SK-N-SH (cell line): Measurements from ENCODE around the gene PDGFRA. TPM values are rescaled to one million over a fixed set of nuclear protein-coding genes. Genes with fewer than 3 reads are reported as not detected.

Source experiments
- CTCF ChIA-PET: fragments of 300-600, 350-600 bp; formaldehyde crosslinking; extraction: SDS; loops from one replicate; lab custom pipeline; 2021; lab: Yijun Ruan, JAX
- POLR2A ChIA-PET: fragments of 350-600 bp; sonication (Branson Sonifier 250); formaldehyde crosslinking; extraction: SDS; loops from one replicate; lab custom pipeline; 2020; ENCODE audit warnings: antibody characterized with exemption, inconsistent platforms; lab: Yijun Ruan, JAX
- DNase-seq: peaks from one replicate; pipeline ENCODE4 v3.0.0; 2012
- H2AFZ ChIP-seq: fragments of 200-600 bp; sonication (generic); 2 replicates; pipeline ENCODE4 v1.8.1; 2016; ENCODE audit warnings: antibody characterized with exemption, mild to moderate bottlenecking, low read depth
- H3F3A ChIP-seq: fragments of 200-600 bp; sonication (generic); replicated peaks from 2 replicates; pipeline ENCODE3; 2016; ENCODE audit warnings: antibody characterized with exemption, mild to moderate bottlenecking; ENCODE audit not compliant: insufficient read depth
- H3K27ac ChIP-seq, 2 experiments: fragments of 200-500 bp in 1 of 2; fragments of 200-600 bp in 1 of 2; sonication (Bioruptor generic) in 1 of 2; sonication (generic), shearing (Covaris generic) in 1 of 2; 2 replicates each; pipeline versions ENCODE4 v1.5.1 to v1.6.1; 2014 to 2016; ENCODE audit warnings: low read depth in 2 of 2, inconsistent platforms in 1 of 2, low read length in 1 of 2, mild to moderate bottlenecking in 1 of 2, mixed read lengths in 1 of 2
- H3K27me3 ChIP-seq: fragments of 200-600 bp; sonication (generic), shearing (Covaris generic); 2 replicates; pipeline ENCODE4 v1.6.1; 2016; ENCODE audit warnings: mixed run types; ENCODE audit not compliant: insufficient read depth
- H3K36me3 ChIP-seq, 2 experiments: fragments of 200-500 bp in 1 of 2; fragments of 200-600 bp in 1 of 2; sonication (Bioruptor generic) in 1 of 2; sonication (generic) in 1 of 2; replicated peaks in 1 of 2; 2 replicates each; pipeline versions ENCODE3 to v1.5.1; 2014 to 2016; ENCODE audit warnings: low read length in 1 of 2, mild to moderate bottlenecking in 1 of 2; ENCODE audit not compliant: insufficient read depth in 2 of 2, control insufficient read depth in 1 of 2
- H3K4me1 ChIP-seq, 2 experiments: fragments of 200-500 bp in 1 of 2; fragments of 200-600 bp in 1 of 2; sonication (Bioruptor generic) in 1 of 2; sonication (generic), shearing (Covaris generic) in 1 of 2; 2 replicates each; pipeline versions ENCODE4 v1.5.1 to v1.6.1; 2014 to 2016; ENCODE audit warnings: low read depth in 1 of 2, low read length in 1 of 2, mixed run types in 1 of 2; ENCODE audit not compliant: insufficient read depth in 2 of 2, control insufficient read depth in 1 of 2
- H3K4me2 ChIP-seq: fragments of 200-600 bp; sonication (generic), shearing (Covaris generic); 2 replicates; pipeline ENCODE4 v1.6.1; 2017; ENCODE audit warnings: mixed run types
- H3K4me3 ChIP-seq, 2 experiments: fragments of 200-500 bp in 1 of 2; fragments of 200-600 bp in 1 of 2; sonication (Bioruptor generic) in 1 of 2; sonication (generic), shearing (Covaris generic) in 1 of 2; 2 replicates each; pipeline versions ENCODE4 v1.5.1 to v1.8.1; 2014 to 2016; ENCODE audit warnings: low read depth in 2 of 2, inconsistent platforms in 1 of 2, low read length in 1 of 2, mild to moderate bottlenecking in 1 of 2, mixed read lengths in 1 of 2, moderate library complexity in 1 of 2
- H3K79me2 ChIP-seq: fragments of 200-600 bp; sonication (generic); 2 replicates; pipeline ENCODE4 v1.8.1; 2017; ENCODE audit warnings: mild to moderate bottlenecking; ENCODE audit not compliant: insufficient read depth
- H3K9ac ChIP-seq: fragments of 200-600 bp; sonication (generic); 2 replicates; pipeline ENCODE4 v1.6.1; 2017; ENCODE audit warnings: mixed run types
- H3K9me2 ChIP-seq: fragments of 200-600 bp; sonication (generic); 2 replicates; pipeline ENCODE4 v1.6.1; 2017; ENCODE audit warnings: mixed run types
- H3K9me3 ChIP-seq: fragments of 200-600 bp; sonication (generic); 2 replicates; pipeline ENCODE4 v1.6.1; 2017; ENCODE audit warnings: mixed run types, mild to moderate bottlenecking, moderate library complexity
- H4K20me1 ChIP-seq: fragments of 200-600 bp; sonication (generic); 2 replicates; pipeline ENCODE4 v1.6.1; 2017; ENCODE audit warnings: mild to moderate bottlenecking, mixed run types; ENCODE audit not compliant: insufficient read depth
- EZH2phosphoT487 ChIP-seq: fragments of 200-600 bp; sonication (generic); IDR thresholded peaks from 2 replicates; pipeline ENCODE4 v1.6.1; 2017; ENCODE audit warnings: low read depth, mixed run types, mild to moderate bottlenecking, antibody characterized with exemption, moderate library complexity, borderline replicate concordance
- FOXJ3 ChIP-seq: sonication (generic); formaldehyde crosslinking; IDR thresholded peaks from 2 replicates; pipeline ENCODE4 v1.5.1; 2020; ENCODE audit warnings: mild to moderate bottlenecking, missing genetic modification reagents
- FOXM1 ChIP-seq: IDR thresholded peaks from 2 replicates; pipeline ENCODE4 v1.4.0; 2012; ENCODE audit warnings: low read depth, mild to moderate bottlenecking
- GABPA ChIP-seq: IDR thresholded peaks from 2 replicates; pipeline ENCODE4 v1.4.0; 2012; ENCODE audit warnings: low read depth, mild to moderate bottlenecking
- NFIC ChIP-seq: IDR thresholded peaks from 2 replicates; pipeline ENCODE4 v1.4.0; 2012; ENCODE audit warnings: borderline replicate concordance
- NRF1 ChIP-seq: IDR thresholded peaks from 2 replicates; pipeline ENCODE4 v1.6.1; 2012; ENCODE audit warnings: low read depth, mild to moderate bottlenecking, low read length
- RCOR1 ChIP-seq: fragments of 150-350 bp; IDR thresholded peaks from 2 replicates; pipeline ENCODE4 v1.6.1; 2017; ENCODE audit warnings: antibody characterized with exemption, low read length
- RFX5 ChIP-seq: IDR thresholded peaks from 2 replicates; pipeline ENCODE4 v1.6.1; 2012; ENCODE audit warnings: mild to moderate bottlenecking, improper control_type of control experiment, low read length
- RXRA ChIP-seq: IDR thresholded peaks from 2 replicates; pipeline ENCODE4 v1.4.0; 2012; ENCODE audit warnings: low read depth, mild to moderate bottlenecking, borderline replicate concordance
- YY1 ChIP-seq: IDR thresholded peaks from 2 replicates; pipeline ENCODE4 v1.4.0; 2012; ENCODE audit warnings: low read depth, mild to moderate bottlenecking
- WGBS: methylation state at CpG from one replicate; pipeline ENCODE4 v1.1.6; 2017; ENCODE audit warnings: low lambda C conversion rate; 5-methylcytosine and 5-hydroxymethylcytosine counted together
- polyA plus RNA-seq, 3 experiments: library from polyadenylated mRNA; depleted of rRNA; stranded (reverse); fragments of >200 nt; gene quantifications; 2 replicates each; pipeline ENCODE4 v1.2.3, GENCODE V29; 2012
- TF ChIP-seq, protein P1 (sequence below): fragments of 200-600 bp; sonication (generic); IDR thresholded peaks from 2 replicates; pipeline ENCODE4 v1.6.1; 2017; ENCODE audit warnings: antibody characterized with exemption, mild to moderate bottlenecking, moderate library complexity
- TF ChIP-seq, protein P2 (sequence below): IDR thresholded peaks from 2 replicates; pipeline ENCODE4; 2012
- TF ChIP-seq, protein P3 (sequence below): IDR thresholded peaks from 2 replicates; pipeline ENCODE4 v1.4.0; 2012; ENCODE audit warnings: low read depth, borderline replicate concordance
- TF ChIP-seq, protein P4 (sequence below): IDR thresholded peaks from 2 replicates; pipeline ENCODE4 v1.4.0; 2012; ENCODE audit warnings: low read depth
- TF ChIP-seq, protein P5 (sequence below): IDR thresholded peaks from 2 replicates; pipeline ENCODE4 v1.4.0; 2012; ENCODE audit warnings: low read depth, borderline replicate concordance
- TF ChIP-seq, protein P6 (sequence below): fragments of 150-350 bp; IDR thresholded peaks from 2 replicates; pipeline ENCODE4 v1.6.1; 2017; ENCODE audit warnings: antibody characterized with exemption, low read length, low read depth, borderline replicate concordance

The PDGFRA gene
- polyA plus RNA-seq, 1 of the 3 experiments (the other 2 are of a cell fraction): 25.3 TPM

DNA sequence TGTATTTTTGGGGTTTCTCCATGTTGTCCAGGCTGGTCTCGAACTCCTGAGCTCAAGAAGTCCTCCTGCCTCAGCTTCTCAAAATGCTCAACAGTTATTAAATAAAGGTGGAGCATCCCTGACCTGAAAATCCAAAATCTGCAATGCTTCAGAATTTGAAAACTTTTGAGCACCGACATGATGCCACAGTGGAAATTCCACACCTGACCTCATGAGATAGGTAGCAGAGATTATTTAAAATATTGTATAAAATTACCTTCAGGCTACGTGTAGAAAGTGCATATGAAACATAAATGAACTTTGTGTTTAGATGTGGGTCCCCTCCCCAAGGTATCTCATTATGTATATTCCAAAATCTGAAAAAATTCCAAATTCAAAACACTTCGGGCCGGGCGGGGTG lies 42.7 kb upstream of the PDGFRA start (continued):
- TF ChIP-seq RCOR1: no peak
- no peak for TF ChIP-seq RFX5
- no peak for TF ChIP-seq FOXM1

DNA sequence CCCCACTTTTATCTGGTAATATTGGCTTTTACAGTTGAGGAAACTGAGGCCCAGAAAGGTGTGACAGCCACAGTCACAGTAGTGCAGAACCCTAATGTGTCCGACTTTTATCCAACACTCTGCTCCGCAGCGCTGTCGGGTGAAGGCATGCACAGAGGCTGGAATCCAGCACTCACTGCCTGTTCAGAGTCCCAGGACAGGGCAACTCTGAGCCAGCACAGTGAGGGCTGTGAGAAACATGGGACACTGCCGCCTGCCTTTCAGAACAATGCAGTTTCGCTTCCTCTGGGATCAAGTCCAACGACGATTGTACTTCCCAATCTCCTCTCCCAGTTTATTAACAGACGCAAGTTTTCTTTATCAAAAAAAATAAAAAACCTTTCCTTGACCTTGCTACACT lies 41.9 kb upstream of the PDGFRA start:
- no peak for DNase-seq

More for the DNA sequence above, 41.9 kb upstream of the PDGFRA start:
- Histone ChIP-seq H3F3A (peaks cover 7% of the 10 kb centered on the region), H3K27ac (no peak overlapping the region), H3K79me2 (no peaks in the 10 kb centered on the region), H3K4me1 (no peaks in the 10 kb centered on the region), H3K36me3 (no peaks in the 10 kb centered on the region), H2AFZ (no peak overlapping the region), H3K9me2 (no peaks in the 10 kb centered on the region), H3K27me3 (no peaks in the 10 kb centered on the region), H3K4me2 (no peak overlapping the region), H4K20me1 (no peaks in the 10 kb centered on the region), H3K9ac (no peak overlapping the region), H3K4me3 (no peak overlapping the region), H3K9me3 (no peaks in the 10 kb centered on the region)
- CTCF ChIA-PET: no interaction called here
- POLR2A ChIA-PET: no interaction called here
- WGBS: 96% methylated on average over 9 of the region's 9 CpGs
- TF ChIP-seq, protein P1, sequence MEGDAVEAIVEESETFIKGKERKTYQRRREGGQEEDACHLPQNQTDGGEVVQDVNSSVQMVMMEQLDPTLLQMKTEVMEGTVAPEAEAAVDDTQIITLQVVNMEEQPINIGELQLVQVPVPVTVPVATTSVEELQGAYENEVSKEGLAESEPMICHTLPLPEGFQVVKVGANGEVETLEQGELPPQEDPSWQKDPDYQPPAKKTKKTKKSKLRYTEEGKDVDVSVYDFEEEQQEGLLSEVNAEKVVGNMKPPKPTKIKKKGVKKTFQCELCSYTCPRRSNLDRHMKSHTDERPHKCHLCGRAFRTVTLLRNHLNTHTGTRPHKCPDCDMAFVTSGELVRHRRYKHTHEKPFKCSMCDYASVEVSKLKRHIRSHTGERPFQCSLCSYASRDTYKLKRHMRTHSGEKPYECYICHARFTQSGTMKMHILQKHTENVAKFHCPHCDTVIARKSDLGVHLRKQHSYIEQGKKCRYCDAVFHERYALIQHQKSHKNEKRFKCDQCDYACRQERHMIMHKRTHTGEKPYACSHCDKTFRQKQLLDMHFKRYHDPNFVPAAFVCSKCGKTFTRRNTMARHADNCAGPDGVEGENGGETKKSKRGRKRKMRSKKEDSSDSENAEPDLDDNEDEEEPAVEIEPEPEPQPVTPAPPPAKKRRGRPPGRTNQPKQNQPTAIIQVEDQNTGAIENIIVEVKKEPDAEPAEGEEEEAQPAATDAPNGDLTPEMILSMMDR: no peak
- TF ChIP-seq, protein P2, sequence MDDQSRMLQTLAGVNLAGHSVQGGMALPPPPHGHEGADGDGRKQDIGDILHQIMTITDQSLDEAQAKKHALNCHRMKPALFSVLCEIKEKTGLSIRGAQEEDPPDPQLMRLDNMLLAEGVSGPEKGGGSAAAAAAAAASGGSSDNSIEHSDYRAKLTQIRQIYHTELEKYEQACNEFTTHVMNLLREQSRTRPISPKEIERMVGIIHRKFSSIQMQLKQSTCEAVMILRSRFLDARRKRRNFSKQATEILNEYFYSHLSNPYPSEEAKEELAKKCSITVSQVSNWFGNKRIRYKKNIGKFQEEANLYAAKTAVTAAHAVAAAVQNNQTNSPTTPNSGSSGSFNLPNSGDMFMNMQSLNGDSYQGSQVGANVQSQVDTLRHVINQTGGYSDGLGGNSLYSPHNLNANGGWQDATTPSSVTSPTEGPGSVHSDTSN: no peak
- TF ChIP-seq, protein P3, sequence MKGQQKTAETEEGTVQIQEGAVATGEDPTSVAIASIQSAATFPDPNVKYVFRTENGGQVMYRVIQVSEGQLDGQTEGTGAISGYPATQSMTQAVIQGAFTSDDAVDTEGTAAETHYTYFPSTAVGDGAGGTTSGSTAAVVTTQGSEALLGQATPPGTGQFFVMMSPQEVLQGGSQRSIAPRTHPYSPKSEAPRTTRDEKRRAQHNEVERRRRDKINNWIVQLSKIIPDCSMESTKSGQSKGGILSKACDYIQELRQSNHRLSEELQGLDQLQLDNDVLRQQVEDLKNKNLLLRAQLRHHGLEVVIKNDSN: no peak
- TF ChIP-seq RXRA: no peak
- TF ChIP-seq GABPA: no peak
- TF ChIP-seq, protein P4, sequence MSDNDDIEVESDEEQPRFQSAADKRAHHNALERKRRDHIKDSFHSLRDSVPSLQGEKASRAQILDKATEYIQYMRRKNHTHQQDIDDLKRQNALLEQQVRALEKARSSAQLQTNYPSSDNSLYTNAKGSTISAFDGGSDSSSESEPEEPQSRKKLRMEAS: no peak
- no peak for TF ChIP-seq FOXJ3 (CRISPR knock-in tag)
- TF ChIP-seq NRF1: no peak
- TF ChIP-seq YY1: no peak
- TF ChIP-seq, protein P5, sequence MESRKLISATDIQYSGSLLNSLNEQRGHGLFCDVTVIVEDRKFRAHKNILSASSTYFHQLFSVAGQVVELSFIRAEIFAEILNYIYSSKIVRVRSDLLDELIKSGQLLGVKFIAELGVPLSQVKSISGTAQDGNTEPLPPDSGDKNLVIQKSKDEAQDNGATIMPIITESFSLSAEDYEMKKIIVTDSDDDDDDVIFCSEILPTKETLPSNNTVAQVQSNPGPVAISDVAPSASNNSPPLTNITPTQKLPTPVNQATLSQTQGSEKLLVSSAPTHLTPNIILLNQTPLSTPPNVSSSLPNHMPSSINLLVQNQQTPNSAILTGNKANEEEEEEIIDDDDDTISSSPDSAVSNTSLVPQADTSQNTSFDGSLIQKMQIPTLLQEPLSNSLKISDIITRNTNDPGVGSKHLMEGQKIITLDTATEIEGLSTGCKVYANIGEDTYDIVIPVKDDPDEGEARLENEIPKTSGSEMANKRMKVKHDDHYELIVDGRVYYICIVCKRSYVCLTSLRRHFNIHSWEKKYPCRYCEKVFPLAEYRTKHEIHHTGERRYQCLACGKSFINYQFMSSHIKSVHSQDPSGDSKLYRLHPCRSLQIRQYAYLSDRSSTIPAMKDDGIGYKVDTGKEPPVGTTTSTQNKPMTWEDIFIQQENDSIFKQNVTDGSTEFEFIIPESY: no peak
- no peak for TF ChIP-seq NFIC
- TF ChIP-seq EZH2phosphoT487: no peak
- no peak for TF ChIP-seq FOXM1
- TF ChIP-seq, protein P6, sequence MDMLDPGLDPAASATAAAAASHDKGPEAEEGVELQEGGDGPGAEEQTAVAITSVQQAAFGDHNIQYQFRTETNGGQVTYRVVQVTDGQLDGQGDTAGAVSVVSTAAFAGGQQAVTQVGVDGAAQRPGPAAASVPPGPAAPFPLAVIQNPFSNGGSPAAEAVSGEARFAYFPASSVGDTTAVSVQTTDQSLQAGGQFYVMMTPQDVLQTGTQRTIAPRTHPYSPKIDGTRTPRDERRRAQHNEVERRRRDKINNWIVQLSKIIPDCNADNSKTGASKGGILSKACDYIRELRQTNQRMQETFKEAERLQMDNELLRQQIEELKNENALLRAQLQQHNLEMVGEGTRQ: no peak
